GM20000 (cell line): ENCODE results near the gene CERS4.

ENCODE experiments used
- DNase-seq: peaks from one replicate; pipeline ENCODE4 v3.0.0; 2012; ENCODE audit warnings: low spot score
- CTCF ChIP-seq: IDR thresholded peaks from 2 replicates; pipeline ENCODE4 v1.5.1; 2012; ENCODE audit warnings: mild to moderate bottlenecking, control low read depth; ENCODE audit errors: extremely low read depth, missing control alignments

CERS4 gene

DNA sequence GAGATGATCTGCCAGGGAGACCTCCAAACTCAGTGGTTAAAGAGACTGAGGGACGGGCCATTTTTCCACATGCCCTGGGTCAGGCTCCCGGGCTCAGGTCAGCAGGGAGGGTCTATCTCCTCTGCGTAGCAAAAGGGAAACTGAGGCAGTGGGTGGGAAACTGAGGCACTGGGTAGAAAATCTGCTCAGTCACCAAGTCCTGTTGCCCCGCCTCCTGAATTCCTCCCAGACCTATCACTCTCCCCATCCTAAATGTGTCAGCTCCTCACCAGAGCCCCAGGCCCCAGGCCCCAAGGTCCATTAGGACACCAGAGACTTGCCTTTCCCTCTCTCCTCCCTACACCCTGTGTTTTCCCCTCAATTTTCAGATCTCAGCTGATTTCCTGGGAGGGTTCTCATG, 96.6 kb downstream of the CERS4 start:
- DNase-seq = no peak
- TF ChIP-seq CTCF = no peak

DNA sequence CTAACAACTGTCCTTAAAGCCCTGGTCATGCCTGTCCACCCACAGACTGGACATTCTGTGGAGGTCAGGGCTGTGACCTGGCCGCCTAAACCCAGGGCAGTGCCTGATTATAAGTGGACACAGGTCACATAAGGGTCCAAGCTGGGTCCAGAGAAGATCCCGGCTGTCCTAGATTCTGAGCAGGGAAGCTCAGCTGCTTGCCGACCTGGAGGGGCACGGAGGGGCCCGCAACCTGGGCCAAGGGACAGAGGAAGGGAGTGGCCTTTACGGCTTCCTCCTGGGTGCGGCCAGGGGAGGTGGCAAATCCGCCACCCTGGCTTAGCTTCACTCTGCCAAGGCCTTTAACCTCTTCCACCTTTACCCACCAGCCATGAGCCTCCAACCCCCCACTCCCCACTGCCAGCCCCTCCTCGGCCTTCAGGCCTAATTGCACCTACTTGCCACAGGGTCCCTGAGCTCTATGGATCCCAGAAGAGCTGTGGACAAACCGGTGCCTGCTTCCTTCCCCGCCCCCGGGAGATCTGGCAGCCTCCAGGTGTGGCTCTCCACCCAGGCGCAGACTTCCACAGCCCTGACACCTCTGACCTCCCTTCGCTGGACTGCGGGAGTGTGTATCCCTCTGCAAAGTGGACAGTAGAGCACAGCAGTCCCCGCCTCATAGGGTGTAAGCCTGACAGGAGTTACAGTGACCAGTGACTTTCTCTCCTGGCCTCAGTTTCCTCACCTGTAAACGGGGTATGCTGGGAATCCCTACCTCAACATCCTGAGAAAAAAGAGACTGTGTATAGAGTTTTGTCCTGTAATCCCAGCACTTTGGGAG, 97.3 kb downstream of the CERS4 start:
- TF ChIP-seq CTCF = no peak
- no peak for DNase-seq

DNA sequence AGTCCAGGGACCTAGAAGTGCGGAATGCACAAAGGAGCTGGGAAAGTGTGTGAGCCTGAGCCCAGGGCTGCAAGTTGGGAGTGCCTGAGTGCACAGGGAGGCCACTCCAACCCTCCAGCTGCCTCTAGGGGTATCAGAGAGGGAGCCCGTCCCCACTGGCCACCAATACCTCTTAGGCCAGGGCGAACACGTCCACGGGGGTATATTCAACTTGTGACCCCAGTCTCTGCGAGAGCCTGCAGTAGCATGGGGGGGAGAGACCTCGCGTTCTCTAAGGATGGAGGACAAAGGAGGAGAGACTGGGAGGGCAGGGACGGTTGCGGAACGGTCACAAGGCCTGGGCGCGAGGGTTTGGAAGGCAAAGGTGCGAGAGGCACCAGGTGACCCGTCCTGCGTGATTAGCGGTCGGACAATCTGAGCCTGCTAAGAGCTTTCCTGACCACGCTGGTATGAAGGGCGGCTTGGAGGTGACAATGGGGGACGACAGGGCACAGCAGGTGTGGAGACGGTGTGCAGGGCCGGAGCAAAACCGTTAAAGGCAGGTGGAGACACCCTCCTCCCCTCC, 98.3 kb downstream of the CERS4 start:
- no peak for TF ChIP-seq CTCF
- no peak for DNase-seq

- TF ChIP-seq CTCF = no peak
- DNase-seq = peak; percentile 95
Observed at GRCh38 chr19:8307965-8308866, 99.0 kb downstream of the CERS4 start, which contains the start of gene CD320. CD320 (minus strand) TSS chr19:8308358; CDS start chr19:8308290, 68 bp downstream.

GRCh38 chr19:8308891-8309291, 99.7 kb downstream of the CERS4 start:
- TF ChIP-seq CTCF = no peak
- no peak for DNase-seq

GRCh38 chr19:8310342-8311055, 101.3 kb downstream of the CERS4 start:
- DNase-seq = no peak
- TF ChIP-seq CTCF = no peak
